Ishikawa (cell line): ENCODE results near the gene GOLGA2.

Experiments
- CEBPB ChIP-seq: IDR thresholded peaks from 2 replicates; pipeline ENCODE4 v1.6.1; 2012
- CREB1 ChIP-seq: IDR thresholded peaks from 2 replicates; pipeline ENCODE4 v1.6.1; 2012; ENCODE audit warnings: low read depth
- EGR1 ChIP-seq: IDR thresholded peaks from 2 replicates; pipeline ENCODE4 v1.6.1; 2012
- EP300 ChIP-seq: IDR thresholded peaks from 2 replicates; pipeline ENCODE4 v1.6.1; 2012; ENCODE audit warnings: borderline replicate concordance
- FOXM1 ChIP-seq: IDR thresholded peaks from 2 replicates; pipeline ENCODE4 v1.6.1; 2012; ENCODE audit warnings: low read depth, borderline replicate concordance
- NFIC ChIP-seq: IDR thresholded peaks from 2 replicates; pipeline ENCODE4 v1.6.1; 2012
- RAD21 ChIP-seq: IDR thresholded peaks from 2 replicates; pipeline ENCODE4 v1.6.1; 2012; ENCODE audit warnings: low read depth
- REST ChIP-seq: IDR thresholded peaks from 2 replicates; pipeline ENCODE4 v1.6.1; 2012; ENCODE audit warnings: low read depth, mild to moderate bottlenecking
- TAF1 ChIP-seq: IDR thresholded peaks from 2 replicates; pipeline ENCODE4 v1.6.1; 2012; ENCODE audit warnings: low read depth, mild to moderate bottlenecking
- TCF12 ChIP-seq: IDR thresholded peaks from 2 replicates; pipeline ENCODE4 v1.6.1; 2012; ENCODE audit warnings: low read depth
- TEAD4 ChIP-seq: IDR thresholded peaks from 2 replicates; pipeline ENCODE4 v1.6.1; 2012
- USF1 ChIP-seq: IDR thresholded peaks from 2 replicates; pipeline ENCODE4 v1.6.1; 2012
- YY1 ChIP-seq: IDR thresholded peaks from 2 replicates; pipeline ENCODE4 v1.6.1; 2012; ENCODE audit warnings: low read depth
- ZBTB7A ChIP-seq: IDR thresholded peaks from 2 replicates; pipeline ENCODE4 v1.6.1; 2012; ENCODE audit warnings: low read depth
- TF ChIP-seq, protein P1 (sequence below): IDR thresholded peaks from 2 replicates; pipeline ENCODE4 v1.6.1; 2012

GOLGA2 gene

GRCh38 chr9:128271112-128271511 lies 4.7 kb downstream of the GOLGA2 start:
- TF ChIP-seq TEAD4, result no peak
- no peak for TF ChIP-seq EP300
- TF ChIP-seq FOXM1, result no peak

GRCh38 chr9:128266868-128267590 lies 8.8 kb downstream of the GOLGA2 start:
- TF ChIP-seq USF1 (no peak), FOXM1 (no peak), YY1 (no peak), REST (no peak), CREB1 (no peak), CEBPB (no peak), NFIC (no peak), EGR1 (no peak), ZBTB7A (no peak), TEAD4 (no peak), TCF12 (no peak), TAF1 (no peak)
- TF ChIP-seq, protein P1, sequence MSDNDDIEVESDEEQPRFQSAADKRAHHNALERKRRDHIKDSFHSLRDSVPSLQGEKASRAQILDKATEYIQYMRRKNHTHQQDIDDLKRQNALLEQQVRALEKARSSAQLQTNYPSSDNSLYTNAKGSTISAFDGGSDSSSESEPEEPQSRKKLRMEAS, result no peak

- TF ChIP-seq FOXM1 (no peak), RAD21 (no peak), REST (no peak), USF1 (no peak), ZBTB7A (no peak), TAF1 (no peak), YY1 (no peak), EP300 (no peak), TEAD4 (no peak)
- TF ChIP-seq, protein P1, result no peak
Observed at GRCh38 chr9:128265348-128265847, 10.4 kb downstream of the GOLGA2 start.

DNA sequence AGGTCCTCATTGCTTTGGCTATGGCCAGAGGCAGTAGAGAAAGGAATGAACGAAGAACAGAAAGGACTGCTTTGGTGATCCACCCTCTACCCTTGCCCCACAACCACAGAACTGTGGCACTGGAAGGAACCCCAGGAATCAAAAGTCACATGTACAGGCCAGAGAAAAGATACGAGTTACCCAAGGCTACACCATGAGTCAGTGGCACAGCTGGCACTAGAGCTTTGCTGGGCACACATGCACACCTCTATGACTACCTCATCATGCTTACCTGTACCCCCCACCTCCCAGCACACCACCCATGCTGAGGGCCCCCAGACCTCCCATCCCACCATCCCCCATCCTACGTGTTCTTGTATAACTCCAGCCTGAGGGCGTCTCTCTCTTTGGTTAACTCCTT lies 13.1 kb downstream of the GOLGA2 start:
- no peak for TF ChIP-seq FOXM1
- no peak for TF ChIP-seq RAD21
- TF ChIP-seq CEBPB, result no peak
- no peak for TF ChIP-seq EGR1
- TF ChIP-seq ZBTB7A, result no peak
- TF ChIP-seq TCF12, result no peak
- TF ChIP-seq EP300, result no peak
- TF ChIP-seq USF1, result no peak
- TF ChIP-seq, protein P1, result no peak

GRCh38 chr9:128260340-128260739 lies 15.5 kb downstream of the GOLGA2 start:
- no peak for TF ChIP-seq USF1
- TF ChIP-seq NFIC, result no peak
- TF ChIP-seq TEAD4, result no peak
- TF ChIP-seq, protein P1, result no peak
- TF ChIP-seq ZBTB7A, result no peak
- TF ChIP-seq YY1, result no peak
- TF ChIP-seq EGR1, result no peak
